ENCODE results near the gene DPEP3.

- no peak for TF ChIP-seq POLR2AphosphoS5 (IDR thresholded peaks at IDR 0.05; ENCODE audit: low read depth, low read length)
- TF ChIP-seq SIN3A (IDR thresholded peaks at IDR 0.05; ENCODE audit: borderline replicate concordance, insufficient read depth, low read length), result no peak
- TF ChIP-seq REST (IDR thresholded peaks at IDR 0.05; ENCODE audit: insufficient read depth in 1 of 2, low read depth in 2 of 2, low read length in 2 of 2), result no peak
These were observed 13.6 kb downstream of the DPEP3 start for GRCh38 chr16:67966549-67967182.
